Measurements from ENCODE around the gene DLGAP1.

DNA sequence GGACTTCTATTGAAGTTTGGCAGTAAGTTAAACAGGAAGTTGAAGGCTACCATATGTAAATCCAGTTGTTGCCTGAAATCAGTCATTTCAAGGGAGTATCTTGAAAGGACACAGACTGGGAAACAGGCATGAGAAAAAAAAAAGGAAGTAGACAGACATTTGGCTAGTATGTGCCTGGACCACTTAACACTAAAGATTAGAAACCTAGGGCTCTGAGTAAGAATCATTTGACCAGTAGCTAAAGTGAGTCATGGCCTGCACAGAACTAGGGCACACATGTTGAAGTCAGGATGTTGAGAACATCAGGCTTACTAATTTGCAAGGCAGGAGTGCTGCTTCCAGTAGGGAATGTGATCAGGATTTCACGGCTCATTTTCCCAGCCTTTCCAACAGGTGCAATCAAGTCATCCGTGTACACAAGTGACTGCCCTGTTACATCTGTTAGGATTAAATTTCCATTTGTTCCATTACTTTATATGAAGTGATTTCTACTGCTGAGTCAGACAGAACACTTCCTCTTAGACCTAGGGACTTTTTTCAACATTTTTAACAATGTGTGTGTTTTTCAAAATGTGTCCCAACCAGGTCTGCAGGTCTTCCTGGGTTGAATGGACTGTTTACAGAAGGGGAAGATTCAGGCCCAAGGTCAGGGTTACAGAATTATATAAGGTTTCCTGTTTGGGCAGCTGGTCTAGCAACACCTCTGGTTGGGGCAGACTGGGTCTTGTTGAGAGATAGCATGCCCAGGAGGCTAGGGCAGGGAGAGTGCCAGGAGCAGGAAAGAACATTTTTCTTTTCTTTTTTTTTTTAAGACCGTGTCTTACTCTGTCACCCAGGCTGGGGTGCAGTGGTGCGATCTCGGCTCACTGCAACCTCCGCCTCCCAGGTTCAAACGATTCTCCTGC, 859.5 kb downstream of the DLGAP1 start:
- TF ChIP-seq CTCF (IDR thresholded peaks at IDR 0.05; ENCODE audit: low read length) (no peak), EZH2 (IDR thresholded peaks at IDR 0.05; ENCODE audit: borderline replicate concordance, low read length) (no peak)

Measured in OCI-LY1 (cell line).